ENCODE measurements around the gene SLC15A5.

Gene SLC15A5

GRCh38 chr12:16277585-16277984 lies at the start of gene SLC15A5:
TSS of gene SLC15A5 (minus strand) at chr12:16277685. CDS start at chr12:16277685, 0 bp downstream.
- ATAC-seq, result no peak
- no peak for TF ChIP-seq ARNTL (CRISPR knock-in tag; IDR thresholded peaks at IDR 0.05; ENCODE audit: borderline replicate concordance, low read depth)
- TF ChIP-seq TCF4 (CRISPR knock-in tag; IDR thresholded peaks at IDR 0.05; ENCODE audit: borderline replicate concordance), result no peak
- TF ChIP-seq, protein P1, sequence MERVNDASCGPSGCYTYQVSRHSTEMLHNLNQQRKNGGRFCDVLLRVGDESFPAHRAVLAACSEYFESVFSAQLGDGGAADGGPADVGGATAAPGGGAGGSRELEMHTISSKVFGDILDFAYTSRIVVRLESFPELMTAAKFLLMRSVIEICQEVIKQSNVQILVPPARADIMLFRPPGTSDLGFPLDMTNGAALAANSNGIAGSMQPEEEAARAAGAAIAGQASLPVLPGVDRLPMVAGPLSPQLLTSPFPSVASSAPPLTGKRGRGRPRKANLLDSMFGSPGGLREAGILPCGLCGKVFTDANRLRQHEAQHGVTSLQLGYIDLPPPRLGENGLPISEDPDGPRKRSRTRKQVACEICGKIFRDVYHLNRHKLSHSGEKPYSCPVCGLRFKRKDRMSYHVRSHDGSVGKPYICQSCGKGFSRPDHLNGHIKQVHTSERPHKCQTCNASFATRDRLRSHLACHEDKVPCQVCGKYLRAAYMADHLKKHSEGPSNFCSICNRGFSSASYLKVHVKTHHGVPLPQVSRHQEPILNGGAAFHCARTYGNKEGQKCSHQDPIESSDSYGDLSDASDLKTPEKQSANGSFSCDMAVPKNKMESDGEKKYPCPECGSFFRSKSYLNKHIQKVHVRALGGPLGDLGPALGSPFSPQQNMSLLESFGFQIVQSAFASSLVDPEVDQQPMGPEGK (CRISPR knock-in tag; IDR thresholded peaks at IDR 0.05; ENCODE audit: borderline replicate concordance), result no peak
- TF ChIP-seq ZNF70 (CRISPR knock-in tag; IDR thresholded peaks at IDR 0.05), result no peak
- TF ChIP-seq ISL1 (CRISPR knock-in tag; IDR thresholded peaks at IDR 0.05), result no peak

GRCh38 chr12:16325426-16325825 lies 47.9 kb upstream of the SLC15A5 start:
- TF ChIP-seq, protein P1 (CRISPR knock-in tag; IDR thresholded peaks at IDR 0.05; ENCODE audit: borderline replicate concordance), result no peak
- TF ChIP-seq ZC3H10 (CRISPR knock-in tag; IDR thresholded peaks at IDR 0.05) (no peak), TCF4 (CRISPR knock-in tag; IDR thresholded peaks at IDR 0.05; ENCODE audit: borderline replicate concordance) (no peak), GLIS3 (CRISPR knock-in tag; IDR thresholded peaks at IDR 0.05) (no peak), ZNF8 (CRISPR knock-in tag; IDR thresholded peaks at IDR 0.05) (no peak), ARNTL (CRISPR knock-in tag; IDR thresholded peaks at IDR 0.05; ENCODE audit: borderline replicate concordance, low read depth) (no peak), POU6F1 (CRISPR knock-in tag; IDR thresholded peaks at IDR 0.05; ENCODE audit: borderline replicate concordance, low read depth) (no peak), ZFP30 (CRISPR knock-in tag; IDR thresholded peaks at IDR 0.05) (no peak), PPARA (CRISPR knock-in tag; IDR thresholded peaks at IDR 0.05; ENCODE audit: borderline replicate concordance) (no peak), BACH2 (CRISPR knock-in tag; IDR thresholded peaks at IDR 0.05; ENCODE audit: borderline replicate concordance) (no peak), TOX (CRISPR knock-in tag; IDR thresholded peaks at IDR 0.05; ENCODE audit: borderline replicate concordance) (no peak), CREB5 (CRISPR knock-in tag; IDR thresholded peaks at IDR 0.05; ENCODE audit: low read depth) (no peak), ZFP3 (CRISPR knock-in tag; IDR thresholded peaks at IDR 0.05) (no peak), ISL1 (CRISPR knock-in tag; IDR thresholded peaks at IDR 0.05) (no peak), ESRRG (CRISPR knock-in tag; IDR thresholded peaks at IDR 0.05) (no peak)
- ATAC-seq, result no peak

- ATAC-seq, result no peak
These were observed 47.3 kb upstream of the SLC15A5 start for GRCh38 chr12:16324772-16325171.

More at GRCh38 chr12:16324772-16325171, 47.3 kb upstream of the SLC15A5 start:
- TF ChIP-seq TSHZ2 (CRISPR knock-in tag; IDR thresholded peaks at IDR 0.05) (no peak), CREB5 (CRISPR knock-in tag; IDR thresholded peaks at IDR 0.05; ENCODE audit: low read depth) (no peak), OSR1 (CRISPR knock-in tag; IDR thresholded peaks at IDR 0.05) (no peak), ZC3H10 (CRISPR knock-in tag; IDR thresholded peaks at IDR 0.05) (no peak), ZFP3 (CRISPR knock-in tag; IDR thresholded peaks at IDR 0.05) (no peak), PPARA (CRISPR knock-in tag; IDR thresholded peaks at IDR 0.05; ENCODE audit: borderline replicate concordance) (no peak), ZNF70 (CRISPR knock-in tag; IDR thresholded peaks at IDR 0.05) (no peak), CSRNP3 (CRISPR knock-in tag; IDR thresholded peaks at IDR 0.05) (no peak)

All from SK-N-SH treated with all-trans-retinoic acid at 6 μM for 48 hours (cell line).